ENCODE data around the gene ZNF506.
"Not testable (repeated sequence)": the region's sequence is repeated elsewhere in the genome, so short reads cannot be mapped to it uniquely, and the experiment has no call there.

Gene ZNF506

GRCh38 chr19:19777692-19778091, 43.9 kb downstream of the ZNF506 start:
- DNase-seq, result no peak

DNA sequence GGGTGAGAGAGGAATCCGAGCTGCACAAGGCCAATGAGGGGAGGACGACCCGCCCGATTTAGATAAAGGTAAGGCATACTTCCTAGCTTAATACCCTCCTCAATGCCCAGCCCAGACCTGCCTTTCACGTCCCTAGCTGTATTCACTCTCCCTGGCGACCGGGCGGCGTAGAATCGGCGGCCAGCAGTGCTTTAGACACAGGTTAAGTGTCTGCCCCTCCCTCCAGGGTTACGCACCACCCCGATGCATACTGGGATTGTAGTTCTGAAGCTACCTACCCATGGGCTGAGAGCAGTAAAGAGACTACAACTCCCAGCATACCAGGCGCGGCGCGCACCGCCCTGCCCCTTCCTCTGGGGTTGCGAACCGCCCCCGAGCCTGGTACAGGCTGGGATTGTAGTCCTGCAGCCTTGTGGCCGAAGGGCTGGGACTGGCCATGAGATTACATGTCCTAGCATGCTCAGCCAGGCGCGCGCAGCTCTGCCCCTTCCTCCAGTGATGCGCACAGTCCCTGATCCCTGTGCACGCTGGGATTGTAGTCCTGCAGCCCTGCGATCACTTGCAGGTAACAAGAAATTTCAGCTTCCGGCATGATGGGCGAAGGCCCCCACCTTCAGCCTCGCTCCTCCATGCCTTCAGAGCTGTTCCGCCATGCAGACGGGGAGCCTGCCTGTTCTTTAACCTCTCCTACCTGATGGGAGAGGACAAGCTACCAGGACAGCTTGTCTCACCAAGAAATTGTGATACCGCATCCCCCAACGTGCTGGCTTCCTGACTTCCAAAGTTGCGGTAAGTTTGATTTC, 45.1 kb downstream of the ZNF506 start:
- DNase-seq, result peak; percentile 86

DNA sequence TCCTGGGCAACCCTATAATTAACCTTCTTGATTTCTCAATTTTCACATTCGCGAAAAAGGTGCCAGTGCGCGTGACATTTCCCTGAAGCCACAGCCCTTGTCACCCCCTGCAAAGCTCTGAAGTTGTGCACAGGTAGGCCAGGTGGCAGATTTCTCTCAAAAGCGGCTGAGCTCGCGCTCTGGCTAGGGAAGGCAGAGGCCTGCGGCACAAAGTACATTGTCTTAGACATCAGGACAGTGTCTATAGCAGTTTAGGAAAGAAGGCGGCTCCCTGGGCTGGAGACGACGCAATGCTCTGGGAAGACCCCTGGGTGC, 45.7 kb downstream of the ZNF506 start:
- DNase-seq, result no peak

DNA sequence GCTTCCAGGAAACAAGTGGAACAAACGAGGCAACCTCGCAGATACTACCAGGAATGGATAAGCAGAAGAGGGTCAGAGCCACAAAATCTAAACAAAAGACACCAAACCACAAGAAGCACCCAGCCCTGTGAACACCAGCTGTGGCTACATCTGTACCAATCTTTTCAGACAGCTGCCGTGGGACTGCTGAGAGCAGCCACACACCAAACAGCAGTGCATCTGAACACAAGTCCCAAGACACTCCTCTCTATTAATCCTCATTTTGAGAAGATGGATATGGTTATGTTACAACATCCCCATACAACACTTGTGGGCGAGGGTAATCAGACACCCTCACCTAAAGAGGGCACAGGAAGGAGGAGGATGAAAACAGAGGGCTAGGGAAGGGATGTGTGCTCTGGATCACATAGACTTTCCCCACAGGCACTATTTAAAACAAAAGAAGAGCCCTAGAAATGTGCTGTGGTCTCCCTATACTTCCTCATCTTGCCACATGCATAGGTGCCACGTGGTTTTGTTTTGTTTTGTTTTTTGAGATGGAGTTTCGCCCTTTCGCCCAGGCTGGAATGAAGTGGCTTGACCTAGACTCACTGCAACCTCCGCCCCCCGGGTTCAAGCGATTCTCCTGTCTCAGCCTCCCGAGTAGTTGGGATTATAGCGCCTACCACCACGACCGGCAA, 47.1 kb downstream of the ZNF506 start:
- DNase-seq, result no peak

DNA sequence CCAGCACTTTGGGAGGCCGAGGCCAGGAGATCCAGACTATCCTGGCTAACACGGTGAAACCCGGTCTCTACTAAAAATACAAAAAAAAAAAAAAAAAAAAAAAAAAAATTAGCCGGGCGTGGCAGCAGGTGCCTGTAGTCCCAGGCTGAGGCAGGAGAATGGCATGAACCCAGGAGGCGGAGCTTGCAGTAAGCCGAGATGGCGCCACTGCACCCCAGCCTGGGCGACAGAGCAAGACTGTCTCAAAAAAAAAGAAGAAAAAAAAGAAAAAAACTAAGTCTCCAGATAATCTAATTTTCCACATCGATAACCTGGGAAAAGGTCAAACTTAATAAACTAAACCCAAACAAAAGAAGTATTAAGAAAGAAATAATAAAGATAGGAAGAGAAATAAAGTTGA, 49.6 kb downstream of the ZNF506 start:
- DNase-seq, result not testable (repeated sequence)

DNA sequence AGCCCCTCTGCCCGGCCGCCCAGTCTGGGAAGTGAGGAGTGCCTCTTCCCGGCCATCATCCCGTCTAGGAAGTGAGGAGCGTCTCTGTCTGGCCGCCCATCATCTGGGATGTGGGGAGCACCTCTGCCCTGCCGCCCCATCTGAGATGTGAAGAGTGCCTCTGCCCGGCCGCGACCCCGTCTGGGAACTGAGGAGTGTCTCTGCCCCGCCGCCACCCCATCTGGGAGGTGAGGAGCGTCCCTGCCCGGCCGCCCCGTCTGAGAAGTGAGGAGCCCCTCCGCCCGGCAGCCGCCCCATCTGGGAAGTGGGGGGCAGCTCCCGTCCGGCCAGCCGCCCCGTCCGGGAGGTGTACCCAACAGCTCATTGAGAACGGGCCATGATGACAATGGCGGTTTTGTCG, 51.6 kb downstream of the ZNF506 start:
- DNase-seq, result not testable (repeated sequence)

DNA sequence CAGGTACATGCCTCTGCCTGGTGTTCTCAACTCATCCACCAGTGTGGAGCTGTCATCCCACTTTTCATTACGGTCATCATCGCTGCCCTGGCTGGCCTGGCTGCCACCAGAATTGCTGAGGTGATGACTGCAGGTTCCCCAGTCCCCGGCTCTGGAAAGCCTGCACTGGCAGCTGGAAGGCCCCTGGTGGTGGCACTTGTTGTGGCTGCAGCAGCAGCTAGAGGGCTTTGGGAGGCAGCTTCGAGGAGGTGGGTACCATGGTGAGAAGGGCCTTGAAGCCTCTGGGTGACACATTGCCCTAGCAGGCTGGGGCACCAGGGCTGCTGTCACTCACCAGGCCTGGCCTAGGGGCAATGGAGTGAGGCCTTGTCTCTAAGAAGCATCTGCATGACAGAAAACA, 63.4 kb downstream of the ZNF506 start:
- DNase-seq, result no peak

DNA sequence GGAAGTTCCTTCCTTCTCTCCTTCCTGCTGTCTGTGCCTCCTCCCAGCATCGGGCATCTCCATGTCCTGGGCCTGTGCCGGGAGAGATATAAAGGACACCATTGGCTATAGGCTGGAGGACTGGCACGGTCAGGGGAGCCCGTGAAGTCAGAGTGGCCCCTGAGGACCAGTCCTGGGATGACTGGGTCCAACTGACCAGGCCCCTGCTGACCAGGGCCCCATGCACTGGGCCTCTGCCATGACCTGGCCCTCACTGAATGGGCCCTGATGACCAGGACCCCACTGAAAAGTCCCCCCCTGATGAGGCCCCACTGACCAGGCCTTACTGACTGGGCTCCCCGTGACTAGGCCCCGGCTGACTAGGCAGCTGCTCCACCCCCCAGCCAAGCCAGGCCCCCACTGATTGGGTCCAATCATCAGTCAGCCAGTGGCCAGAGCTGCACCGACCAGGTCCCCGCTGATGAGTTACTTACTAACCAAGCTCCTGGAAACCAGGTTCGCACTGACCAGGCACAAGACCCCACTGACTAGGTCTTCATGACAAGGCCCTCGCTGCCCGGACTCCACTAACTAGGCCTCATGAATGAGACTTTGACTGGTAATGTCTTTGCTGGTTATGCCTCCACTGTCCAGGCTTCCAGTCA, 68.7 kb downstream of the ZNF506 start:
- no peak for DNase-seq

DNA sequence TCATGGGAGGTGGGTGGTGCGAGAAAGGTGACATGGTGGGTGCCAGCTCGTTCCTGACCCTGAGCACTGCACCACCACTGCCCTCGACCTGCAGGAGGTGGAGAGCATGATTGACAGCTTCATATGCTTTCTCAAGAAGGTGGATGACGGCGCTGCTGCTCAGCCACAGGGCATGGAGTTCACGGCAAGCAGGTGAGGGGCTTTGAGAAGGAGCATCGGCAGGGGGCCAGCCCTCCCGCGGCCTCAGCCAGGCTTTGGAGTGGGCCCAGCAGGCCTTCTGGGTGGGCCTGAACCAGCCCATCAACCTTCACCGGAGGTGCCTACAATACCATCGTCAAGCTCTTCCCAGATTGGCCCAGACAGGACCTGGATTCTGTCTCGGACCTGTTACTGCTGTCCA, 69.7 kb downstream of the ZNF506 start:
- DNase-seq, result no peak

GRCh38 chr19:19750842-19751790, 70.4 kb downstream of the ZNF506 start:
- no peak for DNase-seq

GRCh38 chr19:19749908-19750841, 71.4 kb downstream of the ZNF506 start:
- DNase-seq, result no peak

GRCh38 chr19:19749117-19749907, 72.2 kb downstream of the ZNF506 start:
- DNase-seq, result no peak

DNA sequence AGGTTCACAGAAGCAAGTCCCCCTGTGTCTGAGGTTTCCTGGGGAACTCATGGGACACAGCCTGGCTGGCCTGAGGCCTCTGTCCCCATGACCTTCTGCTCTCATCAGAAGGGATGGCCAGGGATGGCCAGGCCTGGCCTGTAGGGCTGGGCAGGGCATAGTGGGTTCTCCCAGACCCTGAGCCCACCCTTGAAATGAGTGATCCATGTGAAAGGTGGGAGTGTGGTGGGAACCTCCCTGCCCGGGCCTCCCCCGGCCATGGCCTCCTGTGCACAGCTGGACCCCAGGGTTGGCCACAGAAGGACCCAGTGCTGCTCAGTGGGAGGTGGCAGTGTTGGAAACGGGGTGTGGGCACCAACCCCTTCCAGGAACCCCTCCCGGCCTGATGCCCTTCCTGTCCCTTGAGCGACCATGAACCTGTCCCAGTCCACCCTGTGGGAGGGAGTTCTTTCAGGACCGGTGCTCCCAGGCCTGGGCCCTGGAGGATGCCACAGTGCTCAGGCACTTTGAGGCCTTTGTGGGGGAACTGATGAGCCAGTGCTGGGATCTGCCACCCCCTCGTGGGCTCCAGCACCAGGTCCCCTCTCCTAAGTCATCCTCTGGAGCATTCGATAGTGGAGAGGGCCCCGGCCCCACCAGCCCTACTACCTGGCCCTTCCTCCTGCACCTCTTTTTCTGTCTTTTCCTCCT, 73.2 kb downstream of the ZNF506 start:
- DNase-seq, result no peak

- no peak for DNase-seq
These were observed 74.0 kb downstream of the ZNF506 start for GRCh38 chr19:19747357-19748220.

DNA sequence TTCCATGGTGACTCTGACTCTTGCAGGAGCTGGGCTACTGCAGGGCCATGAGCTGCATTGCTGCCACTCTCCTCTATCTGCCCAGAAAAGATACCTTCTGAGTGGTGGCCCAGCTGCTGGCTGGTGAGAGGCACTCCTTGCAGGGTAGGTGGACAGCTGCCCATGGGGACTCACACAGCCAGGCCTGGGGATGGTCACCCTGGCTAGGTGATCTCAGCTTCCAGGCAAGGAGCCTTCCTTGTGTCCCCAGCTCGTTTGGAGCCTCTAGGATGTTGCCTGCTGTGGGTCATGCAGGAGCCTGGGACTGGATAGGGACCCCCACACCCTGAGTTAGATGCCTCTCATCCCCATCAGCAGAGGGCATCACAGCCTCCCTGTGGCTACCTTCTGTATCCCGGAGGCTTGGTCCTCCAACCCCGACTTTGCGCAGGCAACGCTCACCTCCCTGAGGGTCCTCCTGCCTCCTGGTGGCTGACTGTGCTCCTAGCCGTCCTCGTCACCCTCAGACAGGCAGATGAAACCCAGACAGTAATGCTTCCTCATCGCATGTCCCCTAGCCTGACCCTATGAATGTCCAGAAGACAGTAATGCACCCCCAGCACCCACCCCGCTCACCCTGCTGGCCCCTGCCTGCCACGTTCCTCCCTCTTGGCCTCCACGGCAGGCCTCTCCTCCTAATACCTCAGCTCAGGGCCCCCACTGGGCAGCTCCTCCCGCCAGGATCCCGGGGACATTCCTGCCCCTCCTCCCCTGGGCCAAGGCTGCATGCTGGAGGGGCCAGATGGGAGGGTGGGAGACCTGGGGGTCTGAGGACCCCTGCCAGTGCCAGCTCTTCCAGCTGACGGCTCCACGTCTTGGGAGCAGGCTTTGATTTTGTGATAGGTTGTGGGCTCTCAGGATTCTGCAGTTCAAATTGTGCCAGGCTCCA, 75.0 kb downstream of the ZNF506 start:
- no peak for DNase-seq

DNA sequence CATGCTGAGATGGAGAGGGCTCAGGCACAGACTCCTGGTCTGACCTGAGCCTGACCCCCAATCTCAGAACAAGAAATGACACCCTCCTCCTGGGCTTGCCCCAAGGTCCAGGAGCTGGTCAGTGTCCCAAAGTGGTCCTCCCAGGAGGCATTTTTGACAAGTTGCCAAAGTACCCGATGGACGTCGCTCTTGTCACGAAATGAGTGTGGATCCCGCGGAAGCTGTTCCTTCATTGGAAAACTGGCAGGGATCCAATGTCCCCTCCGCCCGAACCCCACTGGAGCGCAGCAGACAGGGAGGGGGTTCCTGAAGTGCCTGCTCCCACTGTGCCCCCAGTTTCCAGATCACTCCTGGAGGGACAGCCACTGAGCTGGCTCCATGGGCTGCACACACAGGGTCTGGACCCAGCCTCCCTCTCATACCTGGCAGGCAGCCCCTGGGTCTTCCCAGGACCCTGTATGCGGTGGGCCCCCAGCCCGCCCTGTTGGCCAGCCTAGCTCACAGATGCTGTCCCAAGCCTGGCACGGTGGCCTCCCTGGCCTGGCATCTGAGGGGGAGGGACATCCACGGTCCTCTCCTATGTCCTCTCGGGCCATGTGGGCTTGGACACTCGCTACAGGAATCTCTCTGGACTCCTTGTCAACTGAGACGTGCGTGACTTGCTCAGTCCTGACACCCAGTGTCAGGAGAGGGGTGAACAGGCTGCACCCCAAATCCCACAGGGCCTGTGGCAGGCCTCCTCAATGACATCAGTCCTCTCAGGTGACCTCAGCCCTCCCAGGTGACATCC, 75.9 kb downstream of the ZNF506 start:
- DNase-seq, result no peak

- DNase-seq, result no peak
These were observed 76.9 kb downstream of the ZNF506 start for GRCh38 chr19:19744641-19745040.

Data from activated T-cell treated with anti-CD3 and anti-CD28 coated beads for 4 hours (primary cell).